HepG2 (cell line): ENCODE measurements around the gene RABL6. TPM values are rescaled to one million over a fixed set of nuclear protein-coding genes. Genes with fewer than 3 reads are reported as not detected.

Experiments used
- ARHGAP35 ChIP-seq: sonication (generic); formaldehyde crosslinking; IDR thresholded peaks from 2 replicates; pipeline ENCODE4 v1.9.0; 2022; ENCODE audit warnings: mild to moderate bottlenecking, inconsistent platforms, moderate library complexity, missing genetic modification reagents, borderline replicate concordance
- EZH2 ChIP-seq: conservative IDR thresholded peaks from 2 replicates; pipeline ENCODE4 v1.6.1; 2012; ENCODE audit warnings: mild to moderate bottlenecking, low read depth, low read length, moderate library complexity
- GTF2F1 ChIP-seq: fragments of 150-350 bp; IDR thresholded peaks from 2 replicates; pipeline ENCODE4 v1.6.1; 2014; ENCODE audit warnings: low read length
- HES4 ChIP-seq: sonication (generic); formaldehyde crosslinking; IDR thresholded peaks from 2 replicates; pipeline ENCODE4 v1.9.0; 2021; ENCODE audit warnings: mild to moderate bottlenecking, missing genetic modification reagents, borderline replicate concordance
- IRF2 ChIP-seq: IDR thresholded peaks from 2 replicates; pipeline ENCODE4 v1.6.1; 2018; ENCODE audit warnings: missing genetic modification reagents, missing compliant biosample characterization
- JDP2 ChIP-seq: sonication (generic); formaldehyde crosslinking; IDR thresholded peaks from 2 replicates; pipeline ENCODE4 v1.8.1; 2022; ENCODE audit warnings: missing genetic modification reagents, borderline replicate concordance
- KDM2A ChIP-seq: sonication (generic); formaldehyde crosslinking; IDR thresholded peaks from 2 replicates; pipeline ENCODE4 v1.4.0; 2020; ENCODE audit warnings: low read depth, missing genetic modification reagents, borderline replicate concordance
- MED13 ChIP-seq: sonication (generic); formaldehyde crosslinking; IDR thresholded peaks from 2 replicates; pipeline ENCODE4 v1.5.0; 2020; ENCODE audit warnings: missing genetic modification reagents
- NFKB2 ChIP-seq: sonication (generic); formaldehyde crosslinking; IDR thresholded peaks from 2 replicates; pipeline ENCODE4 v1.4.0; 2020; ENCODE audit warnings: missing genetic modification reagents, borderline replicate concordance
- YY1 ChIP-seq: IDR thresholded peaks from 2 replicates; pipeline ENCODE4 v1.6.1; 2011; ENCODE audit warnings: low read length, low read depth, moderate library complexity, mild to moderate bottlenecking; ENCODE audit not compliant: insufficient read depth, insufficient replicate concordance
- ZEB1 ChIP-seq: IDR thresholded peaks from 2 replicates; pipeline ENCODE4 v1.6.1; 2012; ENCODE audit warnings: mild to moderate bottlenecking, low read depth, inconsistent platforms; ENCODE audit not compliant: insufficient replicate concordance
- ZFP62 ChIP-seq: sonication (generic); formaldehyde crosslinking; IDR thresholded peaks from 2 replicates; pipeline ENCODE4 v1.4.0; 2020; ENCODE audit warnings: missing genetic modification reagents
- ZNF292 ChIP-seq: sonication (generic); formaldehyde crosslinking; IDR thresholded peaks from 2 replicates; pipeline ENCODE4 v1.8.1; 2022; ENCODE audit warnings: mild to moderate bottlenecking, low read depth, missing genetic modification reagents, borderline replicate concordance
- ZNF7 ChIP-seq: IDR thresholded peaks from 2 replicates; pipeline ENCODE4 v1.6.1; 2016; ENCODE audit warnings: missing biosample characterization, missing genetic modification reagents
- ZSCAN20 ChIP-seq: sonication (generic); formaldehyde crosslinking; IDR thresholded peaks from 2 replicates; pipeline ENCODE4 v1.4.0; 2020; ENCODE audit warnings: missing genetic modification reagents, mild to moderate bottlenecking, borderline replicate concordance
- polyA plus RNA-seq, 8 experiments: library from polyadenylated mRNA; depleted of rRNA in 3 of 8; stranded (reverse) in 7 of 8; unstranded in 1 of 8; fragments of >200 nt; fragmentation: Illumina TruSeq in 4 of 8; extraction: Trizol in 4 of 8; gene quantifications; 2 replicates each; pipeline versions ENCODE4 v1.2.1 to v1.2.3, GENCODE V29; 2011 to 2016; ENCODE audit warnings: low read depth in 4 of 8, missing spikeins in 1 of 8, mixed read lengths in 1 of 8; ENCODE audit not compliant: insufficient read depth in 1 of 8
- total RNA-seq, 5 experiments: library from RNA; depleted of rRNA; stranded (reverse); fragments of >200 nt; fragmentation: Illumina TruSeq; extraction: Trizol; gene quantifications; 2 replicates each; pipeline ENCODE4 v1.2.3, GENCODE V29; 2016; ENCODE audit warnings: low read depth in 1 of 5
- TF ChIP-seq, protein P1 (sequence below): sonication (generic); formaldehyde crosslinking; conservative IDR thresholded peaks from 2 replicates; pipeline ENCODE4 v1.4.0; 2020; ENCODE audit warnings: mild to moderate bottlenecking, missing genetic modification reagents, moderate library complexity
- TF ChIP-seq, protein P2 (sequence below): sonication (generic); formaldehyde crosslinking; IDR thresholded peaks from 2 replicates; pipeline ENCODE4; 2020; ENCODE audit warnings: missing genetic modification reagents, mild to moderate bottlenecking, borderline replicate concordance
- TF ChIP-seq, protein P3 (sequence below): sonication (generic); formaldehyde crosslinking; IDR thresholded peaks from 2 replicates; pipeline ENCODE4 v1.4.0; 2020; ENCODE audit warnings: missing genetic modification reagents
- TF ChIP-seq, protein P4 (sequence below): IDR thresholded peaks from 2 replicates; pipeline ENCODE4 v1.6.1; 2018; ENCODE audit warnings: missing genetic modification reagents, mild to moderate bottlenecking, missing compliant biosample characterization

RABL6 gene
- total and polyA plus RNA-seq, 2 of the 13 experiments (the other 11 are each of a cell fraction or from before 2014, with no cell fraction given): 81.5 to 125 TPM

DNA sequence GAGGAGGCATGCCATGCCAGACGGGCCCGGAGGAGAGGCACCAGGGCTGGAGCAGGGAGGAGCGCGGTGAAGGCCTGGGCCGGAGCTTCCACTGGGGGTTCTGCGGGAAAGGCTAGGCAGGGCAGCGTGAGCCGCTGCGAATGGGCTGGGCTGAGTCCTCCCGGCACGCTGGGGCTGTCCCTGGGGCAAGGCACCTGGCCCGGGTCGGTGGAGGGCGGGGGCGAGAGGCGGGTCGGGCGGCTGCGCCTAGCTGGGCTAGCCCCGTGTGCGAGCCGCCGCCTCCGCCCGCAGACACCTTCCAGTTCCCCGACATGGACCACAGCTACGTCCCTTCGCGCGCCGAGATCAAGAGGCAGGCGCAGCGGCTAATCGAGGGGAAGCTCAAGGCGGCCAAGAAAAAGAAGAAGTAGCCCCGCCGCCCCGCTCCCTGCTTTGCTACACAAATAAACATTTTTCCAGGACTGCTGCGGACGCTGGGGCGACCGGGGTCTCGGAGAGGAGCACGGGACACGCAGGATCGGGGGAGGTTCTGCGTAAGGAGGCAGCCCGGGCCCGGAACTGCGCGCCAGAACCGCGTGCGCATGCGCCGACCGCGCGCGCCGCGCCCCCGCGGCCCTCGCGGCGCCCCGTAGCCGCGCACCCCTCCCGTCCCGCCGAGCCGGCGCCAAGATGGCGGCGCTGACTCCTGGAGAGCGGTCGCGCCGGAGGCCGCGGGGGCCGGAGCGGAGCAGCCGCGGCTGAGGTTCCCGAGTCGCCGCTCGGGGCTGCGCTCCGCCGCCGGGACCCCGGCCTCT is at the start of gene RABL6 (continued):
- TF ChIP-seq ARHGAP35 (CRISPR knock-in tag) (peak; percentile 52; the same call in 1 of the 2 replicates), ZEB1 (no peak), ZNF292 (no peak), JDP2 (CRISPR knock-in tag) (no peak; the same call in 1 of the 2 replicates), IRF2 (CRISPR knock-in tag) (0 out of 2 replicates have a peak, but pooled peaks have one; percentile 40), HES4 (CRISPR knock-in tag) (peak; percentile 19; the same call in 1 of the 2 replicates), ZNF7 (CRISPR knock-in tag) (no peak), ZSCAN20 (CRISPR knock-in tag) (no peak), EZH2 (no peak), ZFP62 (CRISPR knock-in tag) (no peak), NFKB2 (CRISPR knock-in tag) (peak; percentile 40; the same call in 1 of the 2 replicates), YY1 (peak; percentile 95), MED13 (CRISPR knock-in tag) (peak; percentile 20; the same call in 1 of the 2 replicates), KDM2A (CRISPR knock-in tag) (peak; percentile 75), GTF2F1 (no peak)
- TF ChIP-seq, protein P1, sequence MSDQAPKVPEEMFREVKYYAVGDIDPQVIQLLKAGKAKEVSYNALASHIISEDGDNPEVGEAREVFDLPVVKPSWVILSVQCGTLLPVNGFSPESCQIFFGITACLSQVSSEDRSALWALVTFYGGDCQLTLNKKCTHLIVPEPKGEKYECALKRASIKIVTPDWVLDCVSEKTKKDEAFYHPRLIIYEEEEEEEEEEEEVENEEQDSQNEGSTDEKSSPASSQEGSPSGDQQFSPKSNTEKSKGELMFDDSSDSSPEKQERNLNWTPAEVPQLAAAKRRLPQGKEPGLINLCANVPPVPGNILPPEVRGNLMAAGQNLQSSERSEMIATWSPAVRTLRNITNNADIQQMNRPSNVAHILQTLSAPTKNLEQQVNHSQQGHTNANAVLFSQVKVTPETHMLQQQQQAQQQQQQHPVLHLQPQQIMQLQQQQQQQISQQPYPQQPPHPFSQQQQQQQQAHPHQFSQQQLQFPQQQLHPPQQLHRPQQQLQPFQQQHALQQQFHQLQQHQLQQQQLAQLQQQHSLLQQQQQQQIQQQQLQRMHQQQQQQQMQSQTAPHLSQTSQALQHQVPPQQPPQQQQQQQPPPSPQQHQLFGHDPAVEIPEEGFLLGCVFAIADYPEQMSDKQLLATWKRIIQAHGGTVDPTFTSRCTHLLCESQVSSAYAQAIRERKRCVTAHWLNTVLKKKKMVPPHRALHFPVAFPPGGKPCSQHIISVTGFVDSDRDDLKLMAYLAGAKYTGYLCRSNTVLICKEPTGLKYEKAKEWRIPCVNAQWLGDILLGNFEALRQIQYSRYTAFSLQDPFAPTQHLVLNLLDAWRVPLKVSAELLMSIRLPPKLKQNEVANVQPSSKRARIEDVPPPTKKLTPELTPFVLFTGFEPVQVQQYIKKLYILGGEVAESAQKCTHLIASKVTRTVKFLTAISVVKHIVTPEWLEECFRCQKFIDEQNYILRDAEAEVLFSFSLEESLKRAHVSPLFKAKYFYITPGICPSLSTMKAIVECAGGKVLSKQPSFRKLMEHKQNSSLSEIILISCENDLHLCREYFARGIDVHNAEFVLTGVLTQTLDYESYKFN: 0 out of 2 replicates have a peak, but pooled peaks have one; percentile 28
- TF ChIP-seq, protein P2, sequence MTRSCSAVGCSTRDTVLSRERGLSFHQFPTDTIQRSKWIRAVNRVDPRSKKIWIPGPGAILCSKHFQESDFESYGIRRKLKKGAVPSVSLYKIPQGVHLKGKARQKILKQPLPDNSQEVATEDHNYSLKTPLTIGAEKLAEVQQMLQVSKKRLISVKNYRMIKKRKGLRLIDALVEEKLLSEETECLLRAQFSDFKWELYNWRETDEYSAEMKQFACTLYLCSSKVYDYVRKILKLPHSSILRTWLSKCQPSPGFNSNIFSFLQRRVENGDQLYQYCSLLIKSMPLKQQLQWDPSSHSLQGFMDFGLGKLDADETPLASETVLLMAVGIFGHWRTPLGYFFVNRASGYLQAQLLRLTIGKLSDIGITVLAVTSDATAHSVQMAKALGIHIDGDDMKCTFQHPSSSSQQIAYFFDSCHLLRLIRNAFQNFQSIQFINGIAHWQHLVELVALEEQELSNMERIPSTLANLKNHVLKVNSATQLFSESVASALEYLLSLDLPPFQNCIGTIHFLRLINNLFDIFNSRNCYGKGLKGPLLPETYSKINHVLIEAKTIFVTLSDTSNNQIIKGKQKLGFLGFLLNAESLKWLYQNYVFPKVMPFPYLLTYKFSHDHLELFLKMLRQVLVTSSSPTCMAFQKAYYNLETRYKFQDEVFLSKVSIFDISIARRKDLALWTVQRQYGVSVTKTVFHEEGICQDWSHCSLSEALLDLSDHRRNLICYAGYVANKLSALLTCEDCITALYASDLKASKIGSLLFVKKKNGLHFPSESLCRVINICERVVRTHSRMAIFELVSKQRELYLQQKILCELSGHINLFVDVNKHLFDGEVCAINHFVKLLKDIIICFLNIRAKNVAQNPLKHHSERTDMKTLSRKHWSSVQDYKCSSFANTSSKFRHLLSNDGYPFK: peak; percentile 22; the same call in 1 of the 2 replicates
- TF ChIP-seq, protein P3, sequence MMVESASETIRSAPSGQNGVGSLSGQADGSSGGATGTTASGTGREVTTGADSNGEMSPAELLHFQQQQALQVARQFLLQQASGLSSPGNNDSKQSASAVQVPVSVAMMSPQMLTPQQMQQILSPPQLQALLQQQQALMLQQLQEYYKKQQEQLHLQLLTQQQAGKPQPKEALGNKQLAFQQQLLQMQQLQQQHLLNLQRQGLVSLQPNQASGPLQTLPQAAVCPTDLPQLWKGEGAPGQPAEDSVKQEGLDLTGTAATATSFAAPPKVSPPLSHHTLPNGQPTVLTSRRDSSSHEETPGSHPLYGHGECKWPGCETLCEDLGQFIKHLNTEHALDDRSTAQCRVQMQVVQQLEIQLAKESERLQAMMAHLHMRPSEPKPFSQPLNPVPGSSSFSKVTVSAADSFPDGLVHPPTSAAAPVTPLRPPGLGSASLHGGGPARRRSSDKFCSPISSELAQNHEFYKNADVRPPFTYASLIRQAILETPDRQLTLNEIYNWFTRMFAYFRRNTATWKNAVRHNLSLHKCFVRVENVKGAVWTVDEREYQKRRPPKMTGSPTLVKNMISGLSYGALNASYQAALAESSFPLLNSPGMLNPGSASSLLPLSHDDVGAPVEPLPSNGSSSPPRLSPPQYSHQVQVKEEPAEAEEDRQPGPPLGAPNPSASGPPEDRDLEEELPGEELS: no peak
- TF ChIP-seq, protein P4, sequence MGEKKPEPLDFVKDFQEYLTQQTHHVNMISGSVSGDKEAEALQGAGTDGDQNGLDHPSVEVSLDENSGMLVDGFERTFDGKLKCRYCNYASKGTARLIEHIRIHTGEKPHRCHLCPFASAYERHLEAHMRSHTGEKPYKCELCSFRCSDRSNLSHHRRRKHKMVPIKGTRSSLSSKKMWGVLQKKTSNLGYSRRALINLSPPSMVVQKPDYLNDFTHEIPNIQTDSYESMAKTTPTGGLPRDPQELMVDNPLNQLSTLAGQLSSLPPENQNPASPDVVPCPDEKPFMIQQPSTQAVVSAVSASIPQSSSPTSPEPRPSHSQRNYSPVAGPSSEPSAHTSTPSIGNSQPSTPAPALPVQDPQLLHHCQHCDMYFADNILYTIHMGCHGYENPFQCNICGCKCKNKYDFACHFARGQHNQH: 0 out of 2 replicates have a peak, but pooled peaks have one; percentile 14
